Endothelial cell of umbilical vein (primary cell): Measurements from ENCODE around the gene MASP2. TPM values are rescaled to one million over a fixed set of nuclear protein-coding genes. Genes with fewer than 3 reads are reported as not detected.

Experiments used
- BruUV-seq: library from RNA; stranded (reverse); fragments of 400-500 nt; replicated peaks from 2 replicates; lab custom pipeline; 2021; lab: Mats Ljungman, UMichigan
- CTCF ChIA-PET: fragments of 300-600, 350-600 bp; sonication (Branson Sonifier 250); formaldehyde crosslinking; loops from one replicate; lab custom pipeline; 2021; ENCODE audit warnings: antibody characterized with exemption, inconsistent platforms; lab: Charles Lee
- POLR2A ChIA-PET: fragments of 300-600, 350-600 bp; sonication (Branson Sonifier 250); formaldehyde crosslinking; loops from one replicate; lab custom pipeline; 2021; ENCODE audit warnings: antibody characterized with exemption, inconsistent platforms; lab: Charles Lee
- DNase-seq: peaks from one replicate; pipeline ENCODE4 v3.0.0-alpha.2; 2011; ENCODE audit warnings: low read depth, low spot score
- FAIRE-seq: peaks from 2 replicates; lab custom pipeline; 2011; peaks lifted over from hg19 to GRCh38; lab: Jason Lieb, UNC
- H2AFZ ChIP-seq: 2 replicates; pipeline ENCODE4 v1.6.0; 2012; ENCODE audit warnings: low read depth, low read length, control low read depth, inconsistent platforms
- H3K27ac ChIP-seq: 2 replicates; pipeline ENCODE4 v1.5.1; 2011; ENCODE audit warnings: low read depth, mild to moderate bottlenecking, control low read depth, low read length, moderate library complexity; ENCODE audit not compliant: insufficient read depth
- H3K27me3 ChIP-seq, 2 experiments: 2 replicates each; pipeline versions ENCODE4 v1.6.0 to v1.6.1; 2011; ENCODE audit warnings: low read length in 2 of 2, mixed read lengths in 1 of 2; ENCODE audit not compliant: control insufficient read depth in 2 of 2, insufficient read depth in 2 of 2
- H3K36me3 ChIP-seq, 2 experiments: 2 replicates in 1 of 2; 3 replicates in 1 of 2; pipeline ENCODE4 v1.5.1; 2011; ENCODE audit warnings: low read length in 2 of 2, mild to moderate bottlenecking in 1 of 2, moderate library complexity in 1 of 2; ENCODE audit not compliant: control insufficient read depth in 2 of 2, insufficient read depth in 2 of 2; ENCODE audit errors: extremely low read depth in 1 of 2
- H3K4me1 ChIP-seq: 3 replicates; pipeline ENCODE4 v1.5.1; 2011; ENCODE audit warnings: mild to moderate bottlenecking, low read length; ENCODE audit not compliant: control insufficient read depth, insufficient read depth; ENCODE audit errors: extremely low read depth
- H3K4me2 ChIP-seq: 2 replicates; pipeline ENCODE4 v1.6.1; 2011; ENCODE audit warnings: low read length, control low read depth, mixed read lengths; ENCODE audit not compliant: insufficient read depth
- H3K4me3 ChIP-seq, 3 experiments: fragments of 200-600 bp in 1 of 3; sonication (generic), shearing (Covaris generic) in 1 of 3; replicated peaks in 1 of 3; 2 replicates each; pipeline ENCODE4 v1.5.1; 2011 to 2016; ENCODE audit warnings: control low read depth in 3 of 3, low read length in 3 of 3, mild to moderate bottlenecking in 2 of 3, inconsistent platforms in 1 of 3, low read depth in 1 of 3, moderate library complexity in 1 of 3; ENCODE audit not compliant: insufficient read depth in 1 of 3
- H3K79me2 ChIP-seq: 2 replicates; pipeline ENCODE4 v1.6.0; 2012; ENCODE audit warnings: low read length, inconsistent platforms; ENCODE audit not compliant: control insufficient read depth, insufficient read depth
- H3K9ac ChIP-seq: replicated peaks from 2 replicates; pipeline ENCODE3; 2011; ENCODE audit warnings: low read length, control low read depth; ENCODE audit not compliant: insufficient read depth; ENCODE audit errors: extremely low read depth
- H3K9me1 ChIP-seq: replicated peaks from 3 replicates; pipeline ENCODE4 v1.6.0; 2011; ENCODE audit warnings: mild to moderate bottlenecking, low read length; ENCODE audit not compliant: control insufficient read depth, insufficient read depth; ENCODE audit errors: extremely low read depth
- H3K9me3 ChIP-seq: replicated peaks from 2 replicates; pipeline ENCODE4 v1.5.1; 2012; ENCODE audit warnings: low read length, inconsistent platforms; ENCODE audit not compliant: control insufficient read depth, insufficient read depth
- H4K20me1 ChIP-seq: replicated peaks from 2 replicates; pipeline ENCODE3; 2011; ENCODE audit warnings: mild to moderate bottlenecking, low read length; ENCODE audit not compliant: control insufficient read depth, insufficient read depth; ENCODE audit errors: extremely low read depth
- EZH2 ChIP-seq: IDR thresholded peaks from 2 replicates; pipeline ENCODE4 v1.6.1; 2012; ENCODE audit warnings: borderline replicate concordance, low read depth, mild to moderate bottlenecking, moderate library complexity, low read length, inconsistent platforms; ENCODE audit not compliant: severe bottlenecking
- GATA2 ChIP-seq: IDR thresholded peaks from 2 replicates; pipeline ENCODE4 v1.7.0; 2011; ENCODE audit warnings: low read depth, mild to moderate bottlenecking, moderate library complexity, mixed read lengths, low read length; ENCODE audit not compliant: insufficient read length, insufficient read depth
- JUN ChIP-seq: IDR thresholded peaks from 2 replicates; pipeline ENCODE4 v1.6.1; 2011; ENCODE audit warnings: borderline replicate concordance, low read depth; ENCODE audit not compliant: insufficient read length, insufficient read depth
- MYC ChIP-seq: IDR thresholded peaks from one replicate; pipeline ENCODE4 v1.6.1; 2011; ENCODE audit warnings: mild to moderate bottlenecking, low read depth, low read length
- POLR2AphosphoS5 ChIP-seq: IDR thresholded peaks from 2 replicates; pipeline ENCODE4 v1.6.1; 2012; ENCODE audit warnings: low read depth, mild to moderate bottlenecking, control low read depth, low read length, moderate library complexity; ENCODE audit not compliant: insufficient read depth
- dilution Hi-C: fragments of 300-500 bp; cut with MboI; formaldehyde crosslinking; loops from one replicate; pipeline ENCODE4 v1.15.0; 2019; ENCODE audit warnings: low sequenced_read_pairs; ENCODE audit not compliant: extremely low pct_ligation_motif_present
- intact Hi-C: fragments of 100-400 bp; cut with micrococcal nuclease; formaldehyde crosslinking; loops from one replicate; pipeline ENCODE4 v1.10.0; 2022
- polyA plus RNA-seq, 4 experiments: library from polyadenylated mRNA; depleted of rRNA in 3 of 4; stranded (reverse) in 3 of 4; unstranded in 1 of 4; fragments of >200 nt; gene quantifications; 2 replicates each; pipeline versions ENCODE4 v1.2.1 to v1.2.3, GENCODE V29; 2011 to 2012; ENCODE audit warnings: missing spikeins in 1 of 4
- total RNA-seq: library from RNA; stranded (reverse); gene quantifications from 2 replicates; pipeline ENCODE4 v1.2.3, GENCODE V29; 2021
- TF ChIP-seq, protein P1 (sequence below): IDR thresholded peaks from 2 replicates; pipeline ENCODE4 v1.6.1; 2011; ENCODE audit not compliant: insufficient read depth, insufficient read length
- TF ChIP-seq, protein P2 (sequence below), 2 donors: IDR thresholded peaks; 1 replicate in 1 of 2; 2 replicates in 1 of 2; pipeline ENCODE4 v1.5.1; 2011; ENCODE audit warnings: low read length in 2 of 2, mild to moderate bottlenecking in 2 of 2, moderate library complexity in 2 of 2, control low read depth in 1 of 2, inconsistent platforms in 1 of 2, low read depth in 1 of 2; ENCODE audit not compliant: insufficient read depth in 1 of 2; ENCODE audit errors: extremely low read depth in 1 of 2

Gene MASP2
- total and polyA plus RNA-seq, 2 donors (not counting 3 experiments of a cell fraction or from before 2014, with no cell fraction given) = 0.53 TPM; not detected in 1

DNA sequence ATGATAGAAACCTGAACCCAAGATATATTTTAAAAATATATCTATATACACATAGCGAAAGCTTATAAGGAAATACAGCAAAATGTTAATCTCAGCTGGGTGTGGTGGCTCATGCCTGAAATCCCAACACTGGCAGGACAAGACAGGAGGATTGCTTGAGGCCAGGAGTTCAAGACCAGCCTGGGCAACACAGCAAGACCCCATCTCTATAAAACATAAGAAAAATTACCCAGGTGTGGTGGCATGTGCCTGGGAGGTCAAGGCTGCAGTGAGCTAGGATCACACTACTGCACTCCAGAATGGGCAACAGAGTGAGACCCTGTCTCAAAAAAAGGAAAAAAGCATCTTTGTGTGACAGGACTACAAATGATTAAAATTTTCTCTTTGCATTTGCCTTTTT is 18.8 kb upstream of the MASP2 start:
- no peaks in the 10 kb centered on the region for H3K9me3 ChIP-seq
- intact Hi-C loops (no loop called here), dilution Hi-C loops (no loop called here)
- H3K79me2 ChIP-seq = peaks cover 2% of the 10 kb centered on the region
- DNase-seq = no peak
- BruUV-seq = no TSS peak
- no peak overlapping the region for H3K4me3 ChIP-seq
- ChIA-PET CTCF (interaction anchor here (3.1 kb wide), 1 partner anchor 28 kb away, joined by 12 read pairs; no protein-coding TSS in a partner anchor), POLR2A (no interaction called here)
- H4K20me1 ChIP-seq = no peaks in the 10 kb centered on the region
- no peak overlapping the region for H3K9ac ChIP-seq
- no peaks in the 10 kb centered on the region for H3K27me3 ChIP-seq
- H2AFZ ChIP-seq = no peak overlapping the region
- TF ChIP-seq, protein P1, sequence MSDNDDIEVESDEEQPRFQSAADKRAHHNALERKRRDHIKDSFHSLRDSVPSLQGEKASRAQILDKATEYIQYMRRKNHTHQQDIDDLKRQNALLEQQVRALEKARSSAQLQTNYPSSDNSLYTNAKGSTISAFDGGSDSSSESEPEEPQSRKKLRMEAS = no peak
- no peak for TF ChIP-seq JUN
- TF ChIP-seq GATA2 = no peak
- no peak for TF ChIP-seq MYC
- TF ChIP-seq POLR2AphosphoS5 = no peak
- TF ChIP-seq EZH2 = no peak
- FAIRE-seq = no peak
- no peak overlapping the region for H3K4me2 ChIP-seq
- peaks cover 2% of the 10 kb centered on the region for H3K4me1 ChIP-seq
- H3K9me1 ChIP-seq = no peaks in the 10 kb centered on the region
- no peak overlapping the region for H3K27ac ChIP-seq
- H3K36me3 ChIP-seq = peaks cover 21 to 36% of the 10 kb centered on the region in 2 experiments

- Histone ChIP-seq H3K27me3 (no peaks in the 10 kb centered on the region), H3K27ac (no peak overlapping the region), H3K4me1 (peaks cover 7% of the 10 kb centered on the region), H4K20me1 (no peaks in the 10 kb centered on the region), H3K4me2 (no peak overlapping the region), H3K9ac (no peak overlapping the region), H3K79me2 (peaks cover 5% of the 10 kb centered on the region), H3K9me3 (no peaks in the 10 kb centered on the region), H3K36me3 (peaks cover 19 to 34% of the 10 kb centered on the region in 2 experiments), H3K9me1 (no peaks in the 10 kb centered on the region), H2AFZ (no peak overlapping the region), H3K4me3 (no peak overlapping the region)
- dilution Hi-C loops = no loop called here
- no TSS peak for BruUV-seq
- DNase-seq = no peak
- no peak for FAIRE-seq
- CTCF ChIA-PET = interaction anchor here (0.6 to 3.1 kb wide), 2 partner anchors 27 to 921 kb away, joined by 3 to 12 read pairs; no protein-coding TSS in a partner anchor
- intact Hi-C loops = loop anchor here (5.0 kb wide), 1 partner anchor 32 kb away; the partner anchor contains the start of gene EXOSC10
- POLR2A ChIA-PET = no interaction called here
- TF ChIP-seq, protein P2, sequence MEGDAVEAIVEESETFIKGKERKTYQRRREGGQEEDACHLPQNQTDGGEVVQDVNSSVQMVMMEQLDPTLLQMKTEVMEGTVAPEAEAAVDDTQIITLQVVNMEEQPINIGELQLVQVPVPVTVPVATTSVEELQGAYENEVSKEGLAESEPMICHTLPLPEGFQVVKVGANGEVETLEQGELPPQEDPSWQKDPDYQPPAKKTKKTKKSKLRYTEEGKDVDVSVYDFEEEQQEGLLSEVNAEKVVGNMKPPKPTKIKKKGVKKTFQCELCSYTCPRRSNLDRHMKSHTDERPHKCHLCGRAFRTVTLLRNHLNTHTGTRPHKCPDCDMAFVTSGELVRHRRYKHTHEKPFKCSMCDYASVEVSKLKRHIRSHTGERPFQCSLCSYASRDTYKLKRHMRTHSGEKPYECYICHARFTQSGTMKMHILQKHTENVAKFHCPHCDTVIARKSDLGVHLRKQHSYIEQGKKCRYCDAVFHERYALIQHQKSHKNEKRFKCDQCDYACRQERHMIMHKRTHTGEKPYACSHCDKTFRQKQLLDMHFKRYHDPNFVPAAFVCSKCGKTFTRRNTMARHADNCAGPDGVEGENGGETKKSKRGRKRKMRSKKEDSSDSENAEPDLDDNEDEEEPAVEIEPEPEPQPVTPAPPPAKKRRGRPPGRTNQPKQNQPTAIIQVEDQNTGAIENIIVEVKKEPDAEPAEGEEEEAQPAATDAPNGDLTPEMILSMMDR (IDR thresholded peaks at IDR 0.05; ENCODE audit: extremely low read depth in 1 of 2, insufficient read depth in 1 of 2, low read depth in 1 of 2, low read length in 2 of 2) = no peak
- TF ChIP-seq POLR2AphosphoS5 (no peak), GATA2 (no peak), MYC (no peak), EZH2 (no peak)
- TF ChIP-seq, protein P1 = no peak
Measured at GRCh38 chr1:11064942-11065341, 17.9 kb upstream of the MASP2 start.
